ENCODE results near the gene ZMYND10.
A peak's percentile ranks its signal among the peaks of the same experiment; 100 is the strongest.

Gene ZMYND10

DNA sequence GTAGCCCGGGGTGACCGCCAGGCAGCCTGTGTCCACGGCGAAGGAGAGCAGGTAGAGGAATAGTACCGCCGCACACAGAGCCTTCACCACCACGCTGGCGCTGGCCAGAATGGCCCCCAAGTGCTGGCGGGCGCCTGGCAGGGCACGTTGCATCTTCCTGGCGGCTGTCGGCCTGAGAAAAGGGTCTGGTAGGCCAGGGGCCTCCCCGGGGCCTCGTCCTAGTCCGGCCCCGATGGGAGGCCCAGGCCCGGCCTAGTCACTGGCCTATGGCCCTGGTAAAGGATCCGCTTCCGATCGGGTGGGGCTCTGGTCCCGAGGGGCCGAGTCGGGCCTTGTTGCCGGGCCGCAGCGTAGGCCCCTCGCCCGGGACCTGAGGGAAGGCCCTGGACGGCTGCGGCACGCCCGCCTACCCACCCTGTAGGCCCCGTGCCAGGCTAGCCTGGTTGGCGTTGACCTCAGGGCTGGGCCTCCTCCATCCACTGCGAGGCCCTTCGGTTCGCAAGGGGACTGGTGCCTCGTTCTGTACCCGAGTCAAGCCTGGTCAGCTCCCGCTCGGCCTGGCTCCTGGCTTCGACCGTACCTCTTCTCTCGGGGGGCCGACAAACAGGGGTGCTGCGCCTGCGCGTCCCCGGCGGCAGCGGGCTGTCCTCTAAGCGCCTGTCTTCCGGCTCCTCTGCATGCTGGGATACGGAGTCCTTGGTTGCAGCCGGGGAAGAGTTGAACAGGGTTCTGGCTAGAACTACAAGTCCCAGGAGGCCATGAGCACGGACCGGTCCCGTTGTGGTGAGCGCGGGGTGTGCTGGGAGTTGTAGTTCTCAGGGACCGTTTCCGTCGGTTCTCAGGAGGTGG, 13.6 kb upstream of the ZMYND10 start, which contains the start of gene TMEM115:
TSS of gene TMEM115 (minus strand) at position 611 of the 849 bp plus-strand sequence. CDS start at position 153, 458 bp downstream.
- peak within 1 kb of the TSS; percentile 81 for H3K4me3 ChIP-seq (ENCODE audit: low read length)

DNA sequence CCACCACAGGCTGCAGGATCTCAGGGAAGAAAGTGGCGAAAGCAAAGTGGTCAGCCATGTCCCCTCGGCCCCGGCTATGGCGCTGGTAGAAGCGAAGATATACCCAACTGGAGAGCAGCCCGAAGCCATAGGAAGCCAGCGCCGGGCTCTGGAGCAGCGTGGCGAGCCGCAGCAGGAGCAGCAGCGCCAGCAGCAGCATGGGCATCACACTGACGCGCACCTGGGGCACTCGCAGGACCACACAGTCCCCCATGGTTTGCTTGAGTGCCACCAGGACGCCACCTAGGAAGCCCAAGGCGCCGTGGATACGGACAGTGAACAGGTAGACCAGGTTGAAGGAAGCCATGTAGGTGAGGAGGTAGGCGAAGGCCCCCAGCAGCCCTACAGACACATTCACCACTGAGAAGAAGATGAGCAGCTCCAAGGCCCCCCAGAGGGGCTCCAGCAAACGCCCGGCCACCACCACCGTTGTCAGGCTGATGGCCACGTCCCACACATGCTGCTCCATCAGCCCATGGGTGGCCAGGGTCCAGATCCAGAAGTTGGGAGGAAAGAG, 12.9 kb upstream of the ZMYND10 start:
- H3K4me3 ChIP-seq (ENCODE audit: low read length), result peak overlapping the region; percentile 81
- no peak for DNase-seq (ENCODE audit: low read depth)
- TF ChIP-seq, protein P1, sequence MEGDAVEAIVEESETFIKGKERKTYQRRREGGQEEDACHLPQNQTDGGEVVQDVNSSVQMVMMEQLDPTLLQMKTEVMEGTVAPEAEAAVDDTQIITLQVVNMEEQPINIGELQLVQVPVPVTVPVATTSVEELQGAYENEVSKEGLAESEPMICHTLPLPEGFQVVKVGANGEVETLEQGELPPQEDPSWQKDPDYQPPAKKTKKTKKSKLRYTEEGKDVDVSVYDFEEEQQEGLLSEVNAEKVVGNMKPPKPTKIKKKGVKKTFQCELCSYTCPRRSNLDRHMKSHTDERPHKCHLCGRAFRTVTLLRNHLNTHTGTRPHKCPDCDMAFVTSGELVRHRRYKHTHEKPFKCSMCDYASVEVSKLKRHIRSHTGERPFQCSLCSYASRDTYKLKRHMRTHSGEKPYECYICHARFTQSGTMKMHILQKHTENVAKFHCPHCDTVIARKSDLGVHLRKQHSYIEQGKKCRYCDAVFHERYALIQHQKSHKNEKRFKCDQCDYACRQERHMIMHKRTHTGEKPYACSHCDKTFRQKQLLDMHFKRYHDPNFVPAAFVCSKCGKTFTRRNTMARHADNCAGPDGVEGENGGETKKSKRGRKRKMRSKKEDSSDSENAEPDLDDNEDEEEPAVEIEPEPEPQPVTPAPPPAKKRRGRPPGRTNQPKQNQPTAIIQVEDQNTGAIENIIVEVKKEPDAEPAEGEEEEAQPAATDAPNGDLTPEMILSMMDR (conservative IDR thresholded peaks at IDR 0.05; ENCODE audit: low read depth, low read length), result no peak

More for the DNA sequence above, 13.6 kb upstream of the ZMYND10 start, which contains the start of gene TMEM115:
- peak; percentile 96 for DNase-seq (ENCODE audit: low read depth)
- TF ChIP-seq, protein P1 (conservative IDR thresholded peaks at IDR 0.05; ENCODE audit: low read depth, low read length), result no peak

DNA sequence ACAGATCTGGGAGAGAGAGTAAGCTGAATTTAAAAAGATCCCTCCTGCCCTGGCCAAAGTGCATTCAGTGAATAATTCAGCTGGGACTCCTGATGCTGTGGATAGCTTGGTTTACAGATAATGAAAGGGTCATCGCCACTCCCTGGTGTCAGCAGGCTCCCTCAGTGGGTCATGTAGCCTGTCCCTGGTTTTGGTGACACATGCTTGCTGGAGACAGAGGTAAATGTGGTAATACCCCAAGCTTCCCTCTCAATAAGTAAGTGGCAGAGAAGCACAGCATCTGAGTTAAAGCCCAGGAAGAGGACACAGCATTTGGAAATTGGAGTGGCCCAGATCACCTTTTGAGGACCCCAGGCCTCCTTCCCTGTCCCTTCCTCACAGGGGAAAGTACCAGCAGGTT, 11.9 kb upstream of the ZMYND10 start:
- TF ChIP-seq, protein P1 (conservative IDR thresholded peaks at IDR 0.05; ENCODE audit: low read depth, low read length), result no peak
- DNase-seq (ENCODE audit: low read depth), result no peak
- peak overlapping the region; percentile 81 for H3K4me3 ChIP-seq (ENCODE audit: low read length)

DNA sequence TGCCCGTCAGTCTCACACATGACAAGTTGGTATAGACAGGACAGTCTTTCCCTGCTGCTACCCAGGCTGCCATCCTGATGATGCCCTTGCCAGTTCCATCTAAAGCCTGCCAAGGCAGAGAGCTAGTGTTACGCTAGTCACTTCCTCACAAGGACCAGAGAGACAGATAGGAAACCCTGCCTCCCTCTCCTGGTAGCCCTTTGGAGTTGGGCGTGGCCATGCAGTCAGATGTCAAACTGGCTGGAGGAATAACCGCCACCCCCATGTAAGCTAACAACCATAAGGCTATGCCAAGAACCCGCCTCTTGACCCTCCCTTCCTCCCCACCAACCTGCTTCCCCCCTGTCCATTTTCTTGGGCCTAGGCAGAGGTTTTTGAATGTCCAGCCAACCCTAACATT, 11.0 kb upstream of the ZMYND10 start:
- TF ChIP-seq, protein P1 (conservative IDR thresholded peaks at IDR 0.05; ENCODE audit: low read depth, low read length), result no peak
- H3K4me3 ChIP-seq (ENCODE audit: low read length), result peak overlapping the region; percentile 81
- DNase-seq (ENCODE audit: low read depth), result no peak

DNA sequence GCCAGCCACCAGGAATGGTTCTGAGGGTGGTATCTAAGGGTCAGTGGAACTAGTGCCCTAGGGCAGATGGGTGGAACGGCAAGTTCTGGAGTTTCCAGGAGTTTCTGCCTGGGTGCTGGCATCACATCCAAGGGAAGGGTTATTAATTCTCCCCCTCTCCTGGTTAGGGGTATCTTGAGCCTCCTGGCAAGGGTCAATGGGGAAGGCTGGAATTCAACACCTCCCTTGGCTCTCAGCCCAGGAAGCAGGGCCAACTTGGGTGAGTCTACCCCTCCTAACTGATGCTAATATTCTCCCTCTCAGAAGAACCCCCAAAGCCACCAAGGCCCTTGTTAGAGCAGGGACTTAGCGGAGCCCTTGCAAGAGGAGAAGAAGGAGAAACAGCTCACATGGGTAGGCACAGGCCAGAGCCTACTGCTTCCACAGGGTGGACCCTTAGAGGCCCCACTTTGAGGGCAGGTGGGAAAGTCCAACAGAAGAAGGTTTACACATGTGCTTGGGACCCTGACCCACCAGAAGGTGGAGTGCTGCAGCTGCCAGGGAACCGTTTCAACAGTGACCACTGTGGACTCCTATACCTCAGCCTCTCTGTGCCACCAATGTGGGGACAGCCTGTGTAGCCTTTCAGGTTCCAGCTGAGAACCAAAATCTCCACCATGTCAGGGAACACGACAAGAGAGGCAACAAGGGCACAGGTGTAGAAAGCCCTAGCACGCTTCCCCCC, 10.5 kb upstream of the ZMYND10 start:
- peak overlapping the region; percentile 81 for H3K4me3 ChIP-seq (ENCODE audit: low read length)
- TF ChIP-seq, protein P1 (conservative IDR thresholded peaks at IDR 0.05; ENCODE audit: low read depth, low read length), result peak; percentile 21
- DNase-seq (ENCODE audit: low read depth), result no peak

DNA sequence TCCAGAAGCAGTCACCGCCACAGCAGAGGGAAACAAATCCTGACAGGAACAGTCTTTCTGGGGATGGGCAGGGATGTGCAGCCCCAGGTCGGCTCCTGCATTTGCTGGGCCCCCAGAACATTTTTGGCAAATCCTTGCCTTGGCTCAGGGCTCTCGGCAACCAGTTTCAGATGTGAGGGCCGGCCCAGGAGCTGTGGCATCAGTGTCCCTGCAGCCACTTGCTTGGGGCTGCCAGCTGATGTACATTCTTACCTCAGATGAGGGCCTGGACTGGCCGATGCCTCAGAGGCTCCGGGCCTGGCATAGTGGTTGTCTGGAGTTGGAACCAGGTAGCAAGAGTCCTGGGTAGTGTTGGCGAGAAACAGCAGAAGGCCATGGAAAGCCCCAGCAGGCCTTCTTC, 9.3 kb upstream of the ZMYND10 start:
- no peak for DNase-seq (ENCODE audit: low read depth)
- no peak overlapping the region for H3K4me3 ChIP-seq (ENCODE audit: low read length)
- TF ChIP-seq, protein P1 (conservative IDR thresholded peaks at IDR 0.05; ENCODE audit: low read depth, low read length), result no peak
